Measurements from ENCODE around the gene MAPK1. TPM values are rescaled to one million over a fixed set of nuclear protein-coding genes. Genes with fewer than 3 reads are reported as not detected.

Gene MAPK1
- total and polyA plus RNA-seq, 4 donors, result 87.7 to 183 (median 136) TPM

DNA sequence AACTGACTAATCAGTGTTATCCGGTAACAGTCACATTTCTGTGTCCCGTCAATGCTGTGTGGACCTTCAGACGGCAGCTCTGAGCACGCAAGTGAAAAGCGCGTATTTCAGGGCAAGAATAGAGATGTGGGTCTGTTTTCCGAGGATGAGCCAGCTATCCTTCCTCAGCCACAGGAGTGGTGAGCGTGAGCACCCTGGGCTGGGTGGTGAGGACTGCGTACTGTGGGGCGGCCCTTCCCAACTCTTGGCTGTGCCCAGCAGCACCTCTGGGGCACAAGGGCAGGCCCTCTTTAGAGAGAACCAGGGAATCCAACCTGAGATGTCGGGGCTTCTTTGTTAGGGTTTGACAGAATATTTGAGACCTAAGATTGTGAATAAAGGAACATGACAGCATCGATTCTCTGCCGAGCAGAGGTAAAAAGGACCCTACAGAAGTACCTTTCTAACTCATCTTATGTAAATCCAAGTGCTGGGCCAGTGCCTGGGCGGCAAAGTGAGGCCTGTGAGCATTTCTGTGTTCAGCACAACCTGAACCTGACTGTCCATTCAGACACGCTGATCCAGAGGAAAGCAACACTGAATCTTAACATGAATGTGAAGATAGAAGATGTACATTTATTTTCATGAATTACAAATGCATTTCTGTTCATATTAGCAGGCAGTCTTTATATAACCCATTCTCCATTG lies 105.3 kb downstream of the MAPK1 start:
- Histone ChIP-seq H3K4me1 (ENCODE audit: control insufficient read depth, insufficient read depth, low read length) (peaks cover 16% of the 10 kb centered on the region), H3K9me3 (ENCODE audit: control insufficient read depth, insufficient read depth, low read length) (no peaks in the 10 kb centered on the region), H3K27ac (ENCODE audit: low read depth, low read length) (no peak overlapping the region), H3K4me3 (ENCODE audit: low read depth, low read length) (no peak overlapping the region), H3K36me3 (ENCODE audit: control insufficient read depth, insufficient read depth, low read length) (peaks cover 39% of the 10 kb centered on the region), H3K27me3 (ENCODE audit: control insufficient read depth, insufficient read depth, low read length) (no peaks in the 10 kb centered on the region)
- 80% methylated on average over 8 of the region's 15 CpGs for WGBS (ENCODE audit: insufficient coverage)
- no peak for DNase-seq (ENCODE audit: low read depth in 4 of 6, low spot score in 6 of 6)

DNA sequence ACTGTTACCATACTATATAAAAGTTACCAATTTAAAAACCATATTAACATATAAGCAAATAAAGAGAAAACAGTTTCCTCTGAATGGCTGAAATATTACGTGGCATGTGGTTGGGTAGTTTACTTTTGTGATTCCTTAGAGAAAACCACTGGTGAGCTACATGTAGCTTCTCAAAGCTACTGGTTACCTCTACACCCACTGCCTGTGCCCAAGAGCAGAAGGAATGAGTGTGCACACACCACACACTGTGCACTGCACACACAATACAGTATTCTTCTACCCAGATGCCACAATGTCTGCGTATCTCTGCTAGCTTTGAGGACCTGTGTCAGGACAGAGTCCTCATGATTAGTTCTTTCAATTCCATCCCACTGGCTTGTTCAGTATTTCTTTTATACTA lies 106.4 kb downstream of the MAPK1 start:
- H3K9me3 ChIP-seq (ENCODE audit: control insufficient read depth, insufficient read depth, low read length), result no peaks in the 10 kb centered on the region
- peaks cover 32% of the 10 kb centered on the region for H3K36me3 ChIP-seq (ENCODE audit: control insufficient read depth, insufficient read depth, low read length)
- H3K4me1 ChIP-seq (ENCODE audit: control insufficient read depth, insufficient read depth, low read length), result peaks cover 16% of the 10 kb centered on the region
- no peak for DNase-seq (ENCODE audit: low read depth in 4 of 6, low spot score in 6 of 6)
- no peaks in the 10 kb centered on the region for H3K27me3 ChIP-seq (ENCODE audit: control insufficient read depth, insufficient read depth, low read length)
- no peak overlapping the region for H3K27ac ChIP-seq (ENCODE audit: low read depth, low read length)
- H3K4me3 ChIP-seq (ENCODE audit: low read depth, low read length), result no peak overlapping the region
- 86% methylated on average over 1 of the region's 2 CpGs for WGBS (ENCODE audit: insufficient coverage)

DNA sequence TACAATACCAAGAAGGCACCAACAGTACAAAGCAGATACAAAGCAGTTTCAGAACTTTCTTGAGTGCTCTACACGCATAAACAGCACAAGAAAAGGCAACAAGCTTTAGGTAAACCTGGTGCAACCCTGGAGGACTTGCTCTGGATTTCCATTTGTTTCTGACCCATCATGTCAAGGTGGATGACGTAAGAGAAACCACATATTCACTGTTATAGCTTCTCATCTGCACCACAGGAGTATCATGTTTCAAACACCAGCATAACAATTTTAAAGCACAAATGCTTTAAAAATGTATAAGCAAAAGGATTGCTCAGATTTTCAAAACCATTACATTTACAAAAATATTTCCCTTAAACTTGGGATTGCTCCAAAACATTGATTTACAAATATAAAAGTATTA lies 106.8 kb downstream of the MAPK1 start:
- WGBS (ENCODE audit: insufficient coverage), result 88% methylated on average over 1 of the region's 2 CpGs
- Histone ChIP-seq H3K9me3 (ENCODE audit: control insufficient read depth, insufficient read depth, low read length) (no peaks in the 10 kb centered on the region), H3K27ac (ENCODE audit: low read depth, low read length) (no peak overlapping the region), H3K4me1 (ENCODE audit: control insufficient read depth, insufficient read depth, low read length) (peaks cover 20% of the 10 kb centered on the region), H3K27me3 (ENCODE audit: control insufficient read depth, insufficient read depth, low read length) (no peaks in the 10 kb centered on the region), H3K4me3 (ENCODE audit: low read depth, low read length) (no peak overlapping the region), H3K36me3 (ENCODE audit: control insufficient read depth, insufficient read depth, low read length) (peaks cover 28% of the 10 kb centered on the region)
- no peak for DNase-seq (ENCODE audit: low read depth in 4 of 6, low spot score in 6 of 6)

DNA sequence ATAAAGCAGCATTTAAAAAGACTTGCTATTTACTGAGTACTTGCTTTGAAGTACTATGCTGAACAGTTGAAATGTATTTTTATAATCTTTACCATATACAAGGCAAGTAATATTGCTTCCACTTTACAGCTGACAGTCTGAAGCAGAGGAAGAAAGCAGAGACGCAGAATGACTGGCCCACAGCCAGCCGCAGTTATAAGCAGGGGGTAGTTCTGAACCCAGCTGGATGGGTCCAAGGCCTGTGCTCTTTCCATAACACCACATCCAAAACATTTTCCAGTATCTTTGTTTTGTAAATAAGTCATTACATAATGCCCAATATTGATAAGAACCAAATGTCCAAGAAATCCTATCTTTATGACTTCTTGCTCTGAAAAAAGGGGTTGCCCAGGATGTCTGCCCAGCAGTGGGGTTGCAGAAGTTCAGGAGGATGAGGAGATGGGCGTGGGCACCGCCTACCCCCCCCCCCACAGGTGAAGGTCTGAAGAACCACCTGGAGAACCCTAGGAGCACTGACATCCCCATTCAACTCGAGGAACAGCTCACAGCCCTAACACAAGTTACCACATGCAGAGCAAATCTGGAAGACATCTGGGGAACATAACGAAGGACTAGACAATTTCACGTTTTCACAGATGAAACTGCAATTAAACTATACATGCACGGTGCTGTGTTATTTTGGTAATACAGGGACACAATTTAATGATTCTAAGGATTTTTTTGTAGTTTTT lies 107.6 kb downstream of the MAPK1 start:
- no peak overlapping the region for H3K27ac ChIP-seq (ENCODE audit: low read depth, low read length)

DNA sequence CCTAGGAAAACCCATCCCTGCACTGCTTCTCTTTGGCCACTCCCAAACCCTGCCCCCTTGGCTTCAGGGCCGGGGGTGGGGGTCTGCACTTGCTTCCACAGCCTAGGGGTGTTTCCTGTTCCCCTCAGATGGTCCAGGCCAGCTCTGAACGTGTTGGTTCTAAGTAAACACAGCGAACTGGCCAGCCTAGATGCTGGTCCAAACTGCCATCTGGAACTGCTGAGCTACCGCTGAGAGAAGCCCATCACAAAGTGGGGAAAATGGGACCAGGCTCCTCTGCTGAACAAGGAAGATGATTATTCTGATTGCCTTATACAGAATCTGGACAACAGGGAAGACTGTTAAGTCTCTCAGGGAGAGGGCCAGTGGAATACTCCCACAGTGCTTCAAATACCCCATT lies 108.4 kb downstream of the MAPK1 start:
- Histone ChIP-seq H3K4me3 (ENCODE audit: low read depth, low read length) (no peak overlapping the region), H3K27ac (ENCODE audit: low read depth, low read length) (no peak overlapping the region), H3K36me3 (ENCODE audit: control insufficient read depth, insufficient read depth, low read length) (peaks cover 21% of the 10 kb centered on the region), H3K4me1 (ENCODE audit: control insufficient read depth, insufficient read depth, low read length) (peaks cover 36% of the 10 kb centered on the region), H3K27me3 (ENCODE audit: control insufficient read depth, insufficient read depth, low read length) (no peaks in the 10 kb centered on the region), H3K9me3 (ENCODE audit: control insufficient read depth, insufficient read depth, low read length) (no peaks in the 10 kb centered on the region)
- DNase-seq (ENCODE audit: low read depth in 4 of 6, low spot score in 6 of 6), result peak in 1 of 6 donors; percentile 24
- WGBS (ENCODE audit: insufficient coverage), result 67% methylated on average over 4 of the region's 4 CpGs

More for the DNA sequence above, 107.6 kb downstream of the MAPK1 start:
- Histone ChIP-seq H3K4me3 (ENCODE audit: low read depth, low read length) (no peak overlapping the region), H3K36me3 (ENCODE audit: control insufficient read depth, insufficient read depth, low read length) (peaks cover 28% of the 10 kb centered on the region), H3K9me3 (ENCODE audit: control insufficient read depth, insufficient read depth, low read length) (no peaks in the 10 kb centered on the region), H3K4me1 (ENCODE audit: control insufficient read depth, insufficient read depth, low read length) (peaks cover 28% of the 10 kb centered on the region), H3K27me3 (ENCODE audit: control insufficient read depth, insufficient read depth, low read length) (no peaks in the 10 kb centered on the region)
- DNase-seq (ENCODE audit: low read depth in 4 of 6, low spot score in 6 of 6), result no peak
- 100% methylated on average over 1 of the region's 8 CpGs for WGBS (ENCODE audit: insufficient coverage)

DNA sequence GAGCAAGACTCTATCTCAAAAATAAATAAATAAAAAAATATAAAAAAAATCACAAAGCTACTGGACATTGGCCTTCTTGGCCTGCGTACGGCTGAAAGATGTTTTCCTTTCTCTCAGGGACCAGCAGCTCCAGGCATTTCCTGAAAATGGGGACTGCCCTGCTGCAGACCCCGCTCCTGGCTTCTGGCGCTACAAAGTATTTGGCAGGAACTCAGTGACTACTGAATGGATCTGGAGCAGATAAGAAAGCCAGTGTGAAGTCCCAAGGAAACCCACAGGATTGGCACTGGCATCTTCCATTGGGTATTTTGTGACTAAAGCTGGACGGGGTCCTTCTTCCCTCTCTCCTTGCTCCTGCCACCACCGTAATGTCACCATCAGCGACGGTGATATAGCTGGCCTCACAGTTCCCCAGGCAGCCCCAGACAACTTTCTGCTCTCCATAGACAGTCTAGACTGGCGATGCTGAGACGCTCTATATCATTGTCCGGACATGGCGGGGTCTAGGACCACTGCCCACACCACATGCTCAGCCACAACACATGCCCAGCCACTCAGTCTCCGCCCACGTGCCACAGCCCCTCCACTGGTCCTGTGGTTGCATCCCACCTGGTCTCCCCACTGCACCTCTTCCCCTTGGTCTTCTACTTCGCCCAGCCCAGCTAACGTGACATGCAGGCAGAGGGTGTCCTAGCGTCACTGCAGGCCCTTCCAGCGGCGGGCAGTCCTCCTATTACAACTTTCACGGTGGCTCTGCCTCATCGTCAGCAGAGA lies 109.2 kb downstream of the MAPK1 start:
- Histone ChIP-seq H3K36me3 (ENCODE audit: control insufficient read depth, insufficient read depth, low read length) (peaks cover 14% of the 10 kb centered on the region), H3K4me1 (ENCODE audit: control insufficient read depth, insufficient read depth, low read length) (peaks cover 44% of the 10 kb centered on the region), H3K27me3 (ENCODE audit: control insufficient read depth, insufficient read depth, low read length) (no peaks in the 10 kb centered on the region), H3K4me3 (ENCODE audit: low read depth, low read length) (no peak overlapping the region), H3K27ac (ENCODE audit: low read depth, low read length) (no peak overlapping the region), H3K9me3 (ENCODE audit: control insufficient read depth, insufficient read depth, low read length) (no peaks in the 10 kb centered on the region)
- WGBS (ENCODE audit: insufficient coverage), result 83% methylated on average over 21 of the region's 21 CpGs
- peak in 1 of 6 donors; percentile 50 for DNase-seq (ENCODE audit: low read depth in 4 of 6, low spot score in 6 of 6)

DNA sequence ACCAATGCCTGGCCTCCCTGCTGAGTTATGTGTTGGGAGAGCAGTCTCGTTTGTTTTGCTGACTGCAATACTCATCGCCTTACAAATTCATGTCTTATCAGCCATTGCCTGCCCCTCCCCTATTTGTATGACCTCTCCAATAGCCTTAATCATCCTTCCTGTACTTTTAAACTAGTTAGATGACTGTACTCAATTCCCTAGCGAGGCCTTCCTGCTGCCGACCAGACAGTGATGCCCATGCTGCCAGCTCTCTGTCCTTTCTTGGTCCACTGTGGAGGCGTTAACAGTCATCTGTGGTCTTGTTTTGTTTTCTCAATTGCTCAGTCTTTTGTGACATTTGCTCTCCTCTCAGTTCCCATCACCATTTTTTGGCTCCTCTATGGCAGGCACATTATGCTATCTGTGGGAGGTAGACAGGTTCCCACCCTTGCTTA lies 111.6 kb downstream of the MAPK1 start:
- no peak for DNase-seq (ENCODE audit: low read depth in 4 of 6, low spot score in 6 of 6)
- Histone ChIP-seq H3K4me3 (ENCODE audit: low read depth, low read length) (no peak overlapping the region), H3K36me3 (ENCODE audit: control insufficient read depth, insufficient read depth, low read length) (peaks cover 8% of the 10 kb centered on the region), H3K9me3 (ENCODE audit: control insufficient read depth, insufficient read depth, low read length) (no peaks in the 10 kb centered on the region), H3K27ac (ENCODE audit: low read depth, low read length) (peak overlapping the region; percentile 45), H3K4me1 (ENCODE audit: control insufficient read depth, insufficient read depth, low read length) (peaks cover 46% of the 10 kb centered on the region), H3K27me3 (ENCODE audit: control insufficient read depth, insufficient read depth, low read length) (no peaks in the 10 kb centered on the region)
- no CpG with 5 or more reads among the region's 5 CpGs for WGBS (ENCODE audit: insufficient coverage)

DNA sequence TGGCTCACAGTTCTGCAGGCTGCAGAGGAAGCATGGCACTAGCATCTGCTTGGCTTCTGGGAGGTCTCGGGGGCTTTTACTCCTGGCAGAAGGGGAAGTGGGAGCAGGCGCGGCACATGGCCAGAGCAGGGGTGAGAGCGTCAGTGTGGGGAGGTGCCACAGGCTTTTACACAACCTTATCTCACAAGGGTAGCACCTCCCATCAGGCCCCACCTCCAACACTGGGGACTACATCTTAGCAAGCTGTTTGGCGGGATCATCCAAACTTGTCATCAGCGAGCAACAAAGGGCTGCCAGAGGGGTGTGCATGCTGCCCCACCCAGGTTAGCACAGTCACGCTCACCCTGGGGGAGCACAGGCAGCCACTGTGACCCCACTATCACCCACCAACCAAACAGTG lies 112.9 kb downstream of the MAPK1 start:
- H3K27me3 ChIP-seq (ENCODE audit: control insufficient read depth, insufficient read depth, low read length), result no peaks in the 10 kb centered on the region
- H3K4me3 ChIP-seq (ENCODE audit: low read depth, low read length), result no peak overlapping the region
- H3K36me3 ChIP-seq (ENCODE audit: control insufficient read depth, insufficient read depth, low read length), result peaks cover 8% of the 10 kb centered on the region
- DNase-seq (ENCODE audit: low read depth in 4 of 6, low spot score in 6 of 6), result peak in 2 of 6 donors; percentile 78 to 84
- H3K27ac ChIP-seq (ENCODE audit: low read depth, low read length), result peak overlapping the region; percentile 82
- H3K4me1 ChIP-seq (ENCODE audit: control insufficient read depth, insufficient read depth, low read length), result peaks cover 46% of the 10 kb centered on the region
- H3K9me3 ChIP-seq (ENCODE audit: control insufficient read depth, insufficient read depth, low read length), result no peaks in the 10 kb centered on the region
- WGBS (ENCODE audit: insufficient coverage), result 23% methylated on average over 4 of the region's 7 CpGs

DNA sequence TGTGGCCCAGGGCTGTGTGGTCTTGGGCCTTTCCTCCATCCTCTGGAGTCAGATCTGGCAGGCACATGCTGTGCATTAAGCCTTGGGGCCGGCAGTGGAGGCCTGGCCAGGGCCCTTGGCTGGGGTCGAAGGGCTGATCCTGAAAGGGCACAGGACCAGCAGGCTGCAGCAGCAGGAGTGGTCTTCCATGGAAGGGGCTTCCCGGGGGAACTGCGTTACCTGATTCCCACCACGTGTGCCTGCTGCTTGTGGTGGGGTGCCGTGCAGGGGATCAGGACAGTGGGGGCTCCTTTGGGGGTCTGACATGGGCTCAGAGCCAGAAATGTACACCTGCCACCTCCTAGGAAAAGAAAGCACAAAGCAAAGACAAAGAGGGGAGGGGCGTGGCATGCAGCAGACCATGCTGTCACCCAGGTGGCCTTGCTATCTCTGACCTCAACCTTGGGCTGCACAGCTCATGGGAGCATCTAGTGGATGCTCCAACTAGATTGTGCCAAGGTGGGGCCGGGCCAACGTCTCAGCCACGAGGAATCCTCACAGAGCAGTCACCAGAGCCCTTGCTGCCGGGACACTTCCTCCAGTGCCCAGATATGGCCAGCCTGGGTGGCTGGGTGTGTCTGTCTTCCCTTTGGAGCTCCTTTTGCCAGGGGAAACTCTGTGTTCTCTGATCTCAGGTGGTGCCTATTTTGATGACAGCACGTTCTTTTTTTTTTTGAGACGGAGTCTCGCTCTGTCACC lies 113.9 kb downstream of the MAPK1 start:
- Histone ChIP-seq H3K36me3 (ENCODE audit: control insufficient read depth, insufficient read depth, low read length) (peaks cover 6% of the 10 kb centered on the region), H3K4me1 (ENCODE audit: control insufficient read depth, insufficient read depth, low read length) (peaks cover 40% of the 10 kb centered on the region), H3K4me3 (ENCODE audit: low read depth, low read length) (no peak overlapping the region), H3K27ac (ENCODE audit: low read depth, low read length) (no peak overlapping the region), H3K9me3 (ENCODE audit: control insufficient read depth, insufficient read depth, low read length) (no peaks in the 10 kb centered on the region), H3K27me3 (ENCODE audit: control insufficient read depth, insufficient read depth, low read length) (no peaks in the 10 kb centered on the region)
- DNase-seq (ENCODE audit: low read depth in 4 of 6, low spot score in 6 of 6), result no peak
- 74% methylated on average over 14 of the region's 14 CpGs for WGBS (ENCODE audit: insufficient coverage)
